GM23338 (cell line): Measurements from ENCODE around the gene DCLRE1C. TPM values are rescaled to one million over a fixed set of nuclear protein-coding genes. Genes with fewer than 3 reads are reported as not detected.

Source experiments
- ATAC-seq: fragments of 200-7000 bp; cut with Tn5 transposase; 3 replicates; pipeline ENCODE4 v1.9.1; 2020
- DNase-seq: peaks from one replicate; pipeline ENCODE4 v3.0.0-alpha.2; 2015; ENCODE audit warnings: low spot score
- H2AFZ ChIP-seq: fragments of 200-600 bp; sonication (generic); 2 replicates; pipeline ENCODE4 v1.8.0; 2016; ENCODE audit warnings: antibody characterized with exemption, mild to moderate bottlenecking, moderate library complexity
- H3F3A ChIP-seq: fragments of 200-600 bp; sonication (generic); replicated peaks from 2 replicates; pipeline ENCODE4 v1.8.0; 2017; ENCODE audit warnings: antibody characterized with exemption, mixed run types, low read depth
- H3K27ac ChIP-seq: fragments of 200-600 bp; sonication (generic); 2 replicates; pipeline ENCODE4 v1.6.1; 2016; ENCODE audit warnings: low read depth
- H3K27me3 ChIP-seq: fragments of 200-600 bp; sonication (generic); 2 replicates; pipeline ENCODE4 v1.8.0; 2016; ENCODE audit warnings: mild to moderate bottlenecking, mixed run types, moderate library complexity; ENCODE audit not compliant: insufficient read depth
- H3K36me3 ChIP-seq: fragments of 200-600 bp; sonication (generic); 2 replicates; pipeline ENCODE4 v1.8.0; 2016; ENCODE audit warnings: mild to moderate bottlenecking; ENCODE audit not compliant: insufficient read depth
- H3K4me1 ChIP-seq: fragments of 200-600 bp; sonication (generic); 2 replicates; pipeline ENCODE4 v1.8.0; 2016; ENCODE audit warnings: mild to moderate bottlenecking, moderate library complexity; ENCODE audit not compliant: insufficient read depth
- H3K4me2 ChIP-seq: fragments of 200-600 bp; sonication (generic); 2 replicates; pipeline ENCODE4 v1.7.1; 2017; ENCODE audit warnings: mixed run types
- H3K4me3 ChIP-seq: fragments of 200-600 bp; sonication (generic); 2 replicates; pipeline ENCODE4 v1.6.1; 2016; ENCODE audit warnings: mixed run types
- H3K79me2 ChIP-seq: fragments of 200-600 bp; sonication (generic); replicated peaks from 2 replicates; pipeline ENCODE4 v1.8.0; 2017; ENCODE audit warnings: mild to moderate bottlenecking; ENCODE audit not compliant: insufficient read depth
- H3K9me2 ChIP-seq: fragments of 200-600 bp; sonication (generic); 2 replicates; pipeline ENCODE4 v1.8.0; 2017; ENCODE audit not compliant: insufficient read depth
- H4K20me1 ChIP-seq: fragments of 200-600 bp; sonication (generic); replicated peaks from 2 replicates; pipeline ENCODE4 v1.8.0; 2017; ENCODE audit warnings: mild to moderate bottlenecking; ENCODE audit not compliant: insufficient read depth
- H3K27ac Mint-ChIP-seq: 2 replicates; pipeline ENCODE4 v1.8.0; 2020; ENCODE audit warnings: inconsistent platforms, mild to moderate bottlenecking, moderate library complexity, mixed read lengths
- H3K27me3 Mint-ChIP-seq: 3 replicates; pipeline ENCODE4 v1.8.0; 2022; ENCODE audit warnings: low read depth, mild to moderate bottlenecking, moderate library complexity, mixed read lengths, inconsistent platforms; ENCODE audit not compliant: insufficient read depth, poor library complexity
- H3K36me3 Mint-ChIP-seq: 3 replicates; pipeline ENCODE4 v1.8.0; 2021; ENCODE audit warnings: low read depth, mild to moderate bottlenecking, inconsistent platforms, moderate library complexity, mixed read lengths
- H3K4me1 Mint-ChIP-seq: 3 replicates; pipeline ENCODE4 v1.8.0; 2020; ENCODE audit warnings: mild to moderate bottlenecking, inconsistent platforms, mixed read lengths
- H3K4me3 Mint-ChIP-seq: 3 replicates; pipeline ENCODE4 v1.8.0; 2021; ENCODE audit warnings: moderate library complexity, mild to moderate bottlenecking, inconsistent platforms, mixed read lengths
- H3K9me3 Mint-ChIP-seq: 3 replicates; pipeline ENCODE4 v1.8.0; 2020; ENCODE audit warnings: moderate library complexity, mild to moderate bottlenecking, inconsistent platforms, mixed read lengths
- CREB1 ChIP-seq: fragments of 250-450 bp; sonication (Bioruptor Pico); IDR thresholded peaks from 2 replicates; pipeline ENCODE4 v1.5.0; 2020; ENCODE audit warnings: low read depth, mild to moderate bottlenecking, moderate library complexity
- EZH2 ChIP-seq: fragments of 200-600 bp; sonication (generic); IDR thresholded peaks from one replicate; pipeline ENCODE4 v1.8.0; 2017; ENCODE audit warnings: antibody characterized with exemption, mild to moderate bottlenecking, low read depth; ENCODE audit not compliant: unreplicated experiment
- EZH2phosphoT487 ChIP-seq: fragments of 200-600 bp; sonication (generic); IDR thresholded peaks from one replicate; pipeline ENCODE4 v1.8.1; 2018; ENCODE audit warnings: antibody characterized with exemption; ENCODE audit not compliant: unreplicated experiment
- JUNB ChIP-seq: IDR thresholded peaks from one replicate; pipeline ENCODE4 v1.6.1; 2016; ENCODE audit warnings: antibody characterized with exemption; ENCODE audit not compliant: unreplicated experiment
- NANOG ChIP-seq: IDR thresholded peaks from 2 replicates; pipeline ENCODE4 v1.6.1; 2016; ENCODE audit warnings: antibody characterized with exemption, borderline replicate concordance
- POLR2AphosphoS5 ChIP-seq: IDR thresholded peaks from 2 replicates; pipeline ENCODE4 v1.6.1; 2016; ENCODE audit warnings: antibody characterized with exemption, low read depth
- STAT1 ChIP-seq: IDR thresholded peaks from one replicate; pipeline ENCODE4 v1.6.1; 2016; ENCODE audit warnings: antibody characterized with exemption; ENCODE audit not compliant: unreplicated experiment
- ZNF114 ChIP-seq: fragments of 250-450 bp; sonication (Bioruptor Pico); IDR thresholded peaks from 2 replicates; pipeline ENCODE4 v1.5.0; 2020; ENCODE audit warnings: mild to moderate bottlenecking, moderate library complexity
- ZNF331 ChIP-seq: fragments of 250-450 bp; sonication (Bioruptor Pico); IDR thresholded peaks from 2 replicates; pipeline ENCODE4 v1.5.0; 2020; ENCODE audit warnings: low read depth, mild to moderate bottlenecking, moderate library complexity
- polyA plus RNA-seq: library from polyadenylated mRNA; unstranded; fragments of >200 nt; fragmentation: Nextera tagmentation; extraction: Ambion mirVana; gene quantifications from 2 replicates; pipeline ENCODE4 v1.2.1, GENCODE V29; 2016
- total RNA-seq: library from RNA; depleted of rRNA; stranded (reverse); fragments of >200 nt; shearing (Covaris generic); gene quantifications from 2 replicates; pipeline ENCODE4 v1.2.3, GENCODE V29; 2014
- TF ChIP-seq, protein P1 (sequence below), 2 experiments: fragments of 200-600 bp in 1 of 2; sonication (generic) in 1 of 2; conservative IDR thresholded peaks; 2 replicates each; pipeline versions ENCODE4 v1.5.1 to v1.6.1; 2016 to 2017; ENCODE audit warnings: antibody characterized with exemption in 2 of 2, low read depth in 2 of 2, mild to moderate bottlenecking in 2 of 2, moderate library complexity in 1 of 2
- TF ChIP-seq, protein P2 (sequence below): IDR thresholded peaks from 2 replicates; pipeline ENCODE4 v1.6.1; 2016; ENCODE audit warnings: antibody characterized with exemption
- TF ChIP-seq, protein P3 (sequence below): IDR thresholded peaks from one replicate; pipeline ENCODE4 v1.6.1; 2018; ENCODE audit warnings: antibody characterized with exemption; ENCODE audit not compliant: unreplicated experiment
- TF ChIP-seq, protein P4 (sequence below): fragments of 250-450 bp; sonication (Bioruptor Pico); IDR thresholded peaks from 2 replicates; pipeline ENCODE4 v1.5.0; 2020; ENCODE audit warnings: mild to moderate bottlenecking, moderate library complexity

Gene DCLRE1C
- total and polyA plus RNA-seq, 2 experiments from 2014 or later, result 3.9 to 30.2 TPM

DNA sequence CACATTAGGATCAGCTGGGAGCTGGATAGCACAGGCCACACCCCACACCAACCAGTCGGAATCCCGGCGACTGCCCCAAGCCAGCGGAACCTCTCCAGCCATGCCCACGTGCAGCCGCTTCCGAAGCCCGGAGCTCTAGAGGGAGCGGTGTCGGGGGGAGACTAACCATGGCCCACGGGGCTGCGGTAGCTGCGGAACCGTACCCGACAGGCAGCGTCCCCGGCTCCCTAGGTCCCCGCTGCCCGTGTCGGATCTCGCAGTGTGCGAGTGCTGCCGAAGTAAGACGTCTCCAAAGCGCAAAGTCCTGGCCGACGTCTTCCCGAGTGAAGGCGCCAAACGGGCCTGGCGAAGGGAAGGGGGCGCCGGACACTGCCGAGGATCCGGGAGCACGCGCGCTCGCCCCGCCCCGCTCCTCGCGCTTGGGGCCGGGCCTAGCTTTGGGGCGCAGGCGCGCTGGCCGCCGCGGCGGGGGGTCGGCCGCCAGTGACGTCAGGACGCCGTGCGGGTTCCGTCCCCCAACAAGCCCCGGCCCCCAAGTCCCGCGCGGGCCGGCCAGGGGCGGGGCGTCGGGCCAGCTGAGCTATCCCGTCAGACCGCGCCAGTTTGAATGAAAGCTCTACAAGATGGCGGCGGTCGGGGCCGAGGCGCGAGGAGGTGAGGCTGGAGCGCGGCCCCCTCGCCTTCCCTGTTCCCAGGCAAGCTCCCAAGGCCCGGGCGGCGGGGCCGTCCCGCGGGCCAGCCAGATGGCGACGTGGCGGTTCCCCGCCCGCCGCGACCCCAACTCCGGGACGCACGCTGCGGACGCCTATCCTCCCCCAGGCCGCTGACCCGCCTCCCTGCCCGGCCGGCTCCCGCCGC lies 75.4 kb downstream of the DCLRE1C start, which contains the start of gene SUV39H2:
Gene SUV39H2 (plus strand): TSS at position 601 of the 858 bp plus-strand sequence. CDS start 23 bp downstream, at position 624.
- Histone ChIP-seq H3K9me2 (no peaks in the 10 kb centered on the region), H3K36me3 (no peaks in the 10 kb centered on the region; the same call in 1 of the 2 replicates), H3K79me2 (peaks cover 56% of the 10 kb centered on the region), H3F3A (no peaks in the 10 kb centered on the region), H3K27me3 (no peaks in the 10 kb centered on the region), H3K4me1 (peaks cover 27% of the 10 kb centered on the region), H4K20me1 (peaks cover 19% of the 10 kb centered on the region), H3K4me2 (peak within 1 kb of the TSS; percentile 93), H3K4me3 (peak within 1 kb of the TSS; percentile 73), H3K27ac (peak within 1 kb of the TSS; percentile 96), H2AFZ (peak within 1 kb of the TSS; percentile 43; the same call in 1 of the 2 replicates)
- Mint-ChIP-seq H3K27ac (peak within 1 kb of the TSS; percentile 98), H3K4me1 (peaks cover 36% of the 10 kb centered on the region), H3K9me3 (no peaks in the 10 kb centered on the region), H3K27me3 (peaks cover 5% of the 10 kb centered on the region), H3K4me3 (peak within 1 kb of the TSS; percentile 99), H3K36me3 (peaks cover 8% of the 10 kb centered on the region)
- TF ChIP-seq EZH2phosphoT487 (no peak), STAT1 (no peak), EZH2 (no peak), JUNB (no peak), CREB1 (peak; percentile 92), ZNF114 (CRISPR knock-in tag) (no peak), POLR2AphosphoS5 (peak; percentile 92), NANOG (no peak), ZNF331 (no peak)
- TF ChIP-seq, protein P1, sequence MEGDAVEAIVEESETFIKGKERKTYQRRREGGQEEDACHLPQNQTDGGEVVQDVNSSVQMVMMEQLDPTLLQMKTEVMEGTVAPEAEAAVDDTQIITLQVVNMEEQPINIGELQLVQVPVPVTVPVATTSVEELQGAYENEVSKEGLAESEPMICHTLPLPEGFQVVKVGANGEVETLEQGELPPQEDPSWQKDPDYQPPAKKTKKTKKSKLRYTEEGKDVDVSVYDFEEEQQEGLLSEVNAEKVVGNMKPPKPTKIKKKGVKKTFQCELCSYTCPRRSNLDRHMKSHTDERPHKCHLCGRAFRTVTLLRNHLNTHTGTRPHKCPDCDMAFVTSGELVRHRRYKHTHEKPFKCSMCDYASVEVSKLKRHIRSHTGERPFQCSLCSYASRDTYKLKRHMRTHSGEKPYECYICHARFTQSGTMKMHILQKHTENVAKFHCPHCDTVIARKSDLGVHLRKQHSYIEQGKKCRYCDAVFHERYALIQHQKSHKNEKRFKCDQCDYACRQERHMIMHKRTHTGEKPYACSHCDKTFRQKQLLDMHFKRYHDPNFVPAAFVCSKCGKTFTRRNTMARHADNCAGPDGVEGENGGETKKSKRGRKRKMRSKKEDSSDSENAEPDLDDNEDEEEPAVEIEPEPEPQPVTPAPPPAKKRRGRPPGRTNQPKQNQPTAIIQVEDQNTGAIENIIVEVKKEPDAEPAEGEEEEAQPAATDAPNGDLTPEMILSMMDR (conservative IDR thresholded peaks at IDR 0.05; ENCODE audit: low read depth in 2 of 2), result 0 out of 4 replicates have a peak, but pooled peaks of 1 of the 2 experiments have one; percentile 5
- TF ChIP-seq, protein P2, sequence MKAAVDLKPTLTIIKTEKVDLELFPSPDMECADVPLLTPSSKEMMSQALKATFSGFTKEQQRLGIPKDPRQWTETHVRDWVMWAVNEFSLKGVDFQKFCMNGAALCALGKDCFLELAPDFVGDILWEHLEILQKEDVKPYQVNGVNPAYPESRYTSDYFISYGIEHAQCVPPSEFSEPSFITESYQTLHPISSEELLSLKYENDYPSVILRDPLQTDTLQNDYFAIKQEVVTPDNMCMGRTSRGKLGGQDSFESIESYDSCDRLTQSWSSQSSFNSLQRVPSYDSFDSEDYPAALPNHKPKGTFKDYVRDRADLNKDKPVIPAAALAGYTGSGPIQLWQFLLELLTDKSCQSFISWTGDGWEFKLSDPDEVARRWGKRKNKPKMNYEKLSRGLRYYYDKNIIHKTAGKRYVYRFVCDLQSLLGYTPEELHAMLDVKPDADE, result no peak
- TF ChIP-seq, protein P3, sequence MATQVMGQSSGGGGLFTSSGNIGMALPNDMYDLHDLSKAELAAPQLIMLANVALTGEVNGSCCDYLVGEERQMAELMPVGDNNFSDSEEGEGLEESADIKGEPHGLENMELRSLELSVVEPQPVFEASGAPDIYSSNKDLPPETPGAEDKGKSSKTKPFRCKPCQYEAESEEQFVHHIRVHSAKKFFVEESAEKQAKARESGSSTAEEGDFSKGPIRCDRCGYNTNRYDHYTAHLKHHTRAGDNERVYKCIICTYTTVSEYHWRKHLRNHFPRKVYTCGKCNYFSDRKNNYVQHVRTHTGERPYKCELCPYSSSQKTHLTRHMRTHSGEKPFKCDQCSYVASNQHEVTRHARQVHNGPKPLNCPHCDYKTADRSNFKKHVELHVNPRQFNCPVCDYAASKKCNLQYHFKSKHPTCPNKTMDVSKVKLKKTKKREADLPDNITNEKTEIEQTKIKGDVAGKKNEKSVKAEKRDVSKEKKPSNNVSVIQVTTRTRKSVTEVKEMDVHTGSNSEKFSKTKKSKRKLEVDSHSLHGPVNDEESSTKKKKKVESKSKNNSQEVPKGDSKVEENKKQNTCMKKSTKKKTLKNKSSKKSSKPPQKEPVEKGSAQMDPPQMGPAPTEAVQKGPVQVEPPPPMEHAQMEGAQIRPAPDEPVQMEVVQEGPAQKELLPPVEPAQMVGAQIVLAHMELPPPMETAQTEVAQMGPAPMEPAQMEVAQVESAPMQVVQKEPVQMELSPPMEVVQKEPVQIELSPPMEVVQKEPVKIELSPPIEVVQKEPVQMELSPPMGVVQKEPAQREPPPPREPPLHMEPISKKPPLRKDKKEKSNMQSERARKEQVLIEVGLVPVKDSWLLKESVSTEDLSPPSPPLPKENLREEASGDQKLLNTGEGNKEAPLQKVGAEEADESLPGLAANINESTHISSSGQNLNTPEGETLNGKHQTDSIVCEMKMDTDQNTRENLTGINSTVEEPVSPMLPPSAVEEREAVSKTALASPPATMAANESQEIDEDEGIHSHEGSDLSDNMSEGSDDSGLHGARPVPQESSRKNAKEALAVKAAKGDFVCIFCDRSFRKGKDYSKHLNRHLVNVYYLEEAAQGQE, result peak; percentile 14
- TF ChIP-seq, protein P4, sequence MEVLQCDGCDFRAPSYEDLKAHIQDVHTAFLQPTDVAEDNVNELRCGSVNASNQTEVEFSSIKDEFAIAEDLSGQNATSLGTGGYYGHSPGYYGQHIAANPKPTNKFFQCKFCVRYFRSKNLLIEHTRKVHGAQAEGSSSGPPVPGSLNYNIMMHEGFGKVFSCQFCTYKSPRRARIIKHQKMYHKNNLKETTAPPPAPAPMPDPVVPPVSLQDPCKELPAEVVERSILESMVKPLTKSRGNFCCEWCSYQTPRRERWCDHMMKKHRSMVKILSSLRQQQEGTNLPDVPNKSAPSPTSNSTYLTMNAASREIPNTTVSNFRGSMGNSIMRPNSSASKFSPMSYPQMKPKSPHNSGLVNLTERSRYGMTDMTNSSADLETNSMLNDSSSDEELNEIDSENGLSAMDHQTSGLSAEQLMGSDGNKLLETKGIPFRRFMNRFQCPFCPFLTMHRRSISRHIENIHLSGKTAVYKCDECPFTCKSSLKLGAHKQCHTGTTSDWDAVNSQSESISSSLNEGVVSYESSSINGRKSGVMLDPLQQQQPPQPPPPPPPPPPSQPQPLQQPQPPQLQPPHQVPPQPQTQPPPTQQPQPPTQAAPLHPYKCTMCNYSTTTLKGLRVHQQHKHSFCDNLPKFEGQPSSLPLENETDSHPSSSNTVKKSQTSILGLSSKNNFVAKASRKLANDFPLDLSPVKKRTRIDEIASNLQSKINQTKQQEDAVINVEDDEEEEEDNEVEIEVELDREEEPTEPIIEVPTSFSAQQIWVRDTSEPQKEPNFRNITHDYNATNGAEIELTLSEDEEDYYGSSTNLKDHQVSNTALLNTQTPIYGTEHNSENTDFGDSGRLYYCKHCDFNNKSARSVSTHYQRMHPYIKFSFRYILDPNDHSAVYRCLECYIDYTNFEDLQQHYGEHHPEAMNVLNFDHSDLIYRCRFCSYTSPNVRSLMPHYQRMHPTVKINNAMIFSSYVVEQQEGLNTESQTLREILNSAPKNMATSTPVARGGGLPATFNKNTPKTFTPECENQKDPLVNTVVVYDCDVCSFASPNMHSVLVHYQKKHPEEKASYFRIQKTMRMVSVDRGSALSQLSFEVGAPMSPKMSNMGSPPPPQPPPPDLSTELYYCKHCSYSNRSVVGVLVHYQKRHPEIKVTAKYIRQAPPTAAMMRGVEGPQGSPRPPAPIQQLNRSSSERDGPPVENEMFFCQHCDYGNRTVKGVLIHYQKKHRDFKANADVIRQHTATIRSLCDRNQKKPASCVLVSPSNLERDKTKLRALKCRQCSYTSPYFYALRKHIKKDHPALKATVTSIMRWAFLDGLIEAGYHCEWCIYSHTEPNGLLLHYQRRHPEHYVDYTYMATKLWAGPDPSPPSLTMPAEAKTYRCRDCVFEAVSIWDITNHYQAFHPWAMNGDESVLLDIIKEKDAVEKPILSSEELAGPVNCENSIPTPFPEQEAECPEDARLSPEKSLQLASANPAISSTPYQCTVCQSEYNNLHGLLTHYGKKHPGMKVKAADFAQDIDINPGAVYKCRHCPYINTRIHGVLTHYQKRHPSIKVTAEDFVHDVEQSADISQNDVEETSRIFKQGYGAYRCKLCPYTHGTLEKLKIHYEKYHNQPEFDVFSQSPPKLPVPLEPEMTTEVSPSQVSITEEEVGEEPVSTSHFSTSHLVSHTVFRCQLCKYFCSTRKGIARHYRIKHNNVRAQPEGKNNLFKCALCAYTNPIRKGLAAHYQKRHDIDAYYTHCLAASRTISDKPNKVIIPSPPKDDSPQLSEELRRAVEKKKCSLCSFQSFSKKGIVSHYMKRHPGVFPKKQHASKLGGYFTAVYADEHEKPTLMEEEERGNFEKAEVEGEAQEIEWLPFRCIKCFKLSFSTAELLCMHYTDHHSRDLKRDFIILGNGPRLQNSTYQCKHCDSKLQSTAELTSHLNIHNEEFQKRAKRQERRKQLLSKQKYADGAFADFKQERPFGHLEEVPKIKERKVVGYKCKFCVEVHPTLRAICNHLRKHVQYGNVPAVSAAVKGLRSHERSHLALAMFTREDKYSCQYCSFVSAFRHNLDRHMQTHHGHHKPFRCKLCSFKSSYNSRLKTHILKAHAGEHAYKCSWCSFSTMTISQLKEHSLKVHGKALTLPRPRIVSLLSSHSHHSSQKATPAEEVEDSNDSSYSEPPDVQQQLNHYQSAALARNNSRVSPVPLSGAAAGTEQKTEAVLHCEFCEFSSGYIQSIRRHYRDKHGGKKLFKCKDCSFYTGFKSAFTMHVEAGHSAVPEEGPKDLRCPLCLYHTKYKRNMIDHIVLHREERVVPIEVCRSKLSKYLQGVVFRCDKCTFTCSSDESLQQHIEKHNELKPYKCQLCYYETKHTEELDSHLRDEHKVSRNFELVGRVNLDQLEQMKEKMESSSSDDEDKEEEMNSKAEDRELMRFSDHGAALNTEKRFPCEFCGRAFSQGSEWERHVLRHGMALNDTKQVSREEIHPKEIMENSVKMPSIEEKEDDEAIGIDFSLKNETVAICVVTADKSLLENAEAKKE (CRISPR knock-in tag), result no peak
- peak; percentile 96 for DNase-seq
- ATAC-seq, result peak; percentile 80
